ENCODE results near the gene ELOA. TPM values are rescaled to one million over a fixed set of nuclear protein-coding genes. Genes with fewer than 3 reads are reported as not detected.

ELOA gene
- total and polyA plus RNA-seq, 2 experiments from 2014 or later = 49.1 to 57.7 TPM

DNA sequence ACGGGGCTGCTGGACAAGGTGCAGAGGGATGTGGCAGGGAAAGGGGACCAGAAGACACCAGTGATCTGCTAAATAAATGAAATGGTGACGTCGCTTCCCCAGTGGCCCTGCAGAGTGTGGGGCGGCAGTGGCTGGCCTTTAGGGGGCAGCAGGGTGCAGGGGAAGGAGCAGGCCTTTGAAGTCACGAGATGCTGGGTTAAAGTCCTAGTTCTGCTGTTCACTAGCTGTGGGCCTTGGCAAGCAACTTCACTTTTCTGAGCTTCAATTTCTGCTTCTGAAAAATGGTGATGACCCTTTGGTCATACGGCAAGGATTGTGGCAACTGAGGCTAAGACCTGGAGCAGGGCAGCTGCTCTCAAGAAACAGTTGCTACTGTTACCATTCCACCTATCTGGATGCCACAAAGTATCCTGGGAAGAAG lies 66.5 kb downstream of the ELOA start (continued):
- TF ChIP-seq ZNF462 (CRISPR knock-in tag; IDR thresholded peaks at IDR 0.05) = no peak
- TF ChIP-seq ZNF331 (CRISPR knock-in tag; IDR thresholded peaks at IDR 0.05; ENCODE audit: low read depth) = no peak
- TF ChIP-seq, protein P1, sequence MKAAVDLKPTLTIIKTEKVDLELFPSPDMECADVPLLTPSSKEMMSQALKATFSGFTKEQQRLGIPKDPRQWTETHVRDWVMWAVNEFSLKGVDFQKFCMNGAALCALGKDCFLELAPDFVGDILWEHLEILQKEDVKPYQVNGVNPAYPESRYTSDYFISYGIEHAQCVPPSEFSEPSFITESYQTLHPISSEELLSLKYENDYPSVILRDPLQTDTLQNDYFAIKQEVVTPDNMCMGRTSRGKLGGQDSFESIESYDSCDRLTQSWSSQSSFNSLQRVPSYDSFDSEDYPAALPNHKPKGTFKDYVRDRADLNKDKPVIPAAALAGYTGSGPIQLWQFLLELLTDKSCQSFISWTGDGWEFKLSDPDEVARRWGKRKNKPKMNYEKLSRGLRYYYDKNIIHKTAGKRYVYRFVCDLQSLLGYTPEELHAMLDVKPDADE (IDR thresholded peaks at IDR 0.05) = no peak
- TF ChIP-seq STAT1 (IDR thresholded peaks at IDR 0.05; ENCODE audit: unreplicated experiment) = no peak

DNA sequence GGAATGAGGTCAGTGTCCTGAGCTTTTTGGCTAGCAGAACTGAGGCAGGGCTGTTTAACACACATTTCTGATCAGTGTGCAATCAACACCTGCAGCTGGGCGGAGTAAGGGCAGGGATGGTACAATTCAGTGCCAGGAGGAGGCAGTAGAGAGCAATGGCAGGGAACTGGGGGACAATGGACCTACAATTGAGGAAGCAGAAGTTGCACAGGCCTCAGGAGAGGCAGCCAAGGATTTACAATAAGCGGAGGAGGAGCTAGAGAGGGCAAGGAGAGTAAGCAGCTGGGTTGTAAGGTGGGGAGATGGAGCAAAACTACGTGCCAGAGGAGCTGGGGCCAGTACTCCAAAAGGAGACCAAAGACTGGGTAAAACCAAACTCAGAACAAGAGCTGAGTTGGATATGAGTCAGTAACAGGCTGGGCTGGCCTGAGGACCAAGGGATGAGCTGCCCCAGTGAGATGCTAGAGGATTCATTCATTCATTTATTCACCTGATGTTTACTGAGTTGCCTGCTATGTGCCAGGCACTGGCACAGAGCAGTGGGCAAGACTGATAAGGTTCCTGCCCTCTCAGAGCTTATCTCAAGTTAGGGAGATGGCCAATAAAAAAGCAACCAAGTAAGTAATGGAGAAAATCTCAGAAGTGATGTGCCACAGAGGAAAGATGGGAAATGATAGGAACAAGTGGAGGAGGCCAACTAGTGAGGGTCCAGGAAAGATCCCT lies 67.7 kb downstream of the ELOA start:
- no peak overlapping the region for H3K4me3 Mint-ChIP-seq
- no peak for TF ChIP-seq JUNB (IDR thresholded peaks at IDR 0.05; ENCODE audit: unreplicated experiment)
- TF ChIP-seq, protein P1 (IDR thresholded peaks at IDR 0.05) = no peak
- TF ChIP-seq ZNF114 (CRISPR knock-in tag; IDR thresholded peaks at IDR 0.05) = no peak
- TF ChIP-seq EZH2 (IDR thresholded peaks at IDR 0.05; ENCODE audit: low read depth, unreplicated experiment) = no peak
- TF ChIP-seq, protein P2, sequence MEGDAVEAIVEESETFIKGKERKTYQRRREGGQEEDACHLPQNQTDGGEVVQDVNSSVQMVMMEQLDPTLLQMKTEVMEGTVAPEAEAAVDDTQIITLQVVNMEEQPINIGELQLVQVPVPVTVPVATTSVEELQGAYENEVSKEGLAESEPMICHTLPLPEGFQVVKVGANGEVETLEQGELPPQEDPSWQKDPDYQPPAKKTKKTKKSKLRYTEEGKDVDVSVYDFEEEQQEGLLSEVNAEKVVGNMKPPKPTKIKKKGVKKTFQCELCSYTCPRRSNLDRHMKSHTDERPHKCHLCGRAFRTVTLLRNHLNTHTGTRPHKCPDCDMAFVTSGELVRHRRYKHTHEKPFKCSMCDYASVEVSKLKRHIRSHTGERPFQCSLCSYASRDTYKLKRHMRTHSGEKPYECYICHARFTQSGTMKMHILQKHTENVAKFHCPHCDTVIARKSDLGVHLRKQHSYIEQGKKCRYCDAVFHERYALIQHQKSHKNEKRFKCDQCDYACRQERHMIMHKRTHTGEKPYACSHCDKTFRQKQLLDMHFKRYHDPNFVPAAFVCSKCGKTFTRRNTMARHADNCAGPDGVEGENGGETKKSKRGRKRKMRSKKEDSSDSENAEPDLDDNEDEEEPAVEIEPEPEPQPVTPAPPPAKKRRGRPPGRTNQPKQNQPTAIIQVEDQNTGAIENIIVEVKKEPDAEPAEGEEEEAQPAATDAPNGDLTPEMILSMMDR (conservative IDR thresholded peaks at IDR 0.05; ENCODE audit: low read depth in 2 of 2) = peak; percentile 85 to 95
- no peak for TF ChIP-seq ZNF331 (CRISPR knock-in tag; IDR thresholded peaks at IDR 0.05; ENCODE audit: low read depth)

More for the DNA sequence above, 67.7 kb downstream of the ELOA start:
- no peaks in the 10 kb centered on the region for H4K20me1 ChIP-seq (replicated peaks; ENCODE audit: insufficient read depth)
- ATAC-seq (peak; percentile 93), DNase-seq (ENCODE audit: low spot score) (peak; percentile 86)
- H3K36me3 ChIP-seq (ENCODE audit: insufficient read depth) = no peaks in the 10 kb centered on the region
- no peak overlapping the region for H3K4me3 ChIP-seq
- Mint-ChIP-seq H3K36me3 (ENCODE audit: low read depth) (no peaks in the 10 kb centered on the region), H3K27ac (no peak overlapping the region), H3K4me1 (peaks cover 11% of the 10 kb centered on the region; the same call in 2 of the 3 replicates), H3K9me3 (no peaks in the 10 kb centered on the region; the same call in 2 of the 3 replicates), H3K27me3 (ENCODE audit: insufficient read depth, low read depth, poor library complexity) (peaks cover 8% of the 10 kb centered on the region)
- no peak overlapping the region for H3K27ac ChIP-seq (ENCODE audit: low read depth)
- no peaks in the 10 kb centered on the region for H3K9me2 ChIP-seq (ENCODE audit: insufficient read depth)
- no peak overlapping the region for H3K4me2 ChIP-seq
- H3K79me2 ChIP-seq (replicated peaks; ENCODE audit: insufficient read depth) = no peaks in the 10 kb centered on the region
- no peaks in the 10 kb centered on the region for H3K4me1 ChIP-seq (ENCODE audit: insufficient read depth)
- H2AFZ ChIP-seq = peak overlapping the region; percentile 60; the same call in 1 of the 2 replicates
- 0 out of 2 replicates have a peak, but pooled peaks cover 3% of the 10 kb centered on the region for H3F3A ChIP-seq (replicated peaks; ENCODE audit: low read depth)
- no peaks in the 10 kb centered on the region for H3K27me3 ChIP-seq (ENCODE audit: insufficient read depth)
